GM19099 (cell line): ENCODE results near the gene RNU6-9.

Experiments
- POLR2A ChIP-seq: IDR thresholded peaks from 3 replicates; pipeline ENCODE4 v1.6.1; 2011; ENCODE audit warnings: low read depth; ENCODE audit not compliant: insufficient read length; ENCODE audit errors: extremely low read depth

RNU6-9 gene

DNA sequence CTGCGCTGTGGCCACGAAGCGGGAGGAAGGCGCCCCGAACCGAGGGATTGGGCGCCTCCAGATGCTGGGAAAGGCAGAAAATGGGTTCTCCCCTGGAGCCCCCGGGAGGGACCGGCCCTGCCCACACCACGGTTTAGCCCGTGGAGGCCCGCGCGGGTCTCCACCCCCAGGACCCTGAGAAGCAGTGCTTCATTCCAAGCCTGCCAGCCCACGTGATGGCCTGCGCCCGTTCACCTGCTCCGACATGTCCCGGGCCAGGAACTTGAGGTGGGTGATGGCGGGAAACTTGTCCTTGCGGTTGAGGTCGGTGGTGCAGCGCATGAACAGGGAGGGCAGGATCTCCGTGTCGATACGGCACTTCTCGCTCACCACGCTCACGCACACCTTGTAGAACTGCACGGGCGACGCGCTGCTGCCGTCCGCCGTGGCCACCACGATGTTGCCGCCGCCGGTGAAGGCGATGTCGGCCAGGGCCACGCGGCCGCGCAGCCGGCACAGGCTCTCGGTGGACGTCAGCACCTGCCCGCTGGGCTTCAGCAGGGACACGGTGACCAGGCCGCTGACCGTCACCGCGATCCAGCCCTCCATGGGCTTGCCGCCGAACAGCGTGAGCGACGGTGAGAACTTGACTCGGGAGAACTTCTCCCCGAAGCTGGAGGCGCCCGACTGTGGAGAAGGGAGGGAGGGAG lies 7.6 kb upstream of the RNU6-9 start:
- TF ChIP-seq POLR2A = no peak

DNA sequence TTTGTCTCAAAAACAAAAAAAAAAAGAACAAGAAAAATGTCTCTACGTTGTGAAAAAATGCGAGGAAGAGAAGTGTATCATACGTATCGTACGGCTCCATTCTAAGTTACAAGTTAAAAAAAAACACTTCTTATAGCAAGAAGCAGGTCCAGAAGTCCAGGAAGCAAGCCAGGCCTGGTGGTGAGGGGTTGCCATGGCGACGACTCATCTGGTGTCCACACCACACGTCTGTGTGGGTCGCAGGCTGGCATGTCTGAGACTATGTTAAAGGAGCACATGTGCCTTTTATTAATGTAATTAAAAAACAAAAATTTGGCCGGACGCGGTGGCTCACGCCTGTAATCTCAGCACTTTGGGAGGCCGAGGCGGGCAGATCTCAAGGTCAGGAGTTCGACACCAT lies 6.2 kb upstream of the RNU6-9 start:
- TF ChIP-seq POLR2A = no peak

DNA sequence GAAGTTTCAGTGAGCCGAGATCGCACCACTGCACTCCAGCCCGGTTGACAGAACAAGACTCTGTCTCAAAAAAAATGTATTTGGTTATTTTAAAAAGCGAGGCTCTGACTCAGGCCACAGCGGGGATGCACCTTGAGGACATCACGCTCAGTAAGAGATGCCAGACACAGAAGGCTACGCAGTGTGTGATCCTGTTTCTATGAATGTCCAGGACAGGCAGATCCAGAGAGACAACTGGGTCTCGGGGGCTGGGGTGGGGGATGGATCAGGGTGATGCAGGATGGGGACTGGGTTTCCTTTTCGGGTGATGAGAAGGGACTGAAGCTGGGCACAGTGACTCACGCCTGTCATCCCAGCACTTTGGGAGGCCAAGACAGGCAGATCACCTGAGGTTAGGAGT lies 5.7 kb upstream of the RNU6-9 start:
- no peak for TF ChIP-seq POLR2A

DNA sequence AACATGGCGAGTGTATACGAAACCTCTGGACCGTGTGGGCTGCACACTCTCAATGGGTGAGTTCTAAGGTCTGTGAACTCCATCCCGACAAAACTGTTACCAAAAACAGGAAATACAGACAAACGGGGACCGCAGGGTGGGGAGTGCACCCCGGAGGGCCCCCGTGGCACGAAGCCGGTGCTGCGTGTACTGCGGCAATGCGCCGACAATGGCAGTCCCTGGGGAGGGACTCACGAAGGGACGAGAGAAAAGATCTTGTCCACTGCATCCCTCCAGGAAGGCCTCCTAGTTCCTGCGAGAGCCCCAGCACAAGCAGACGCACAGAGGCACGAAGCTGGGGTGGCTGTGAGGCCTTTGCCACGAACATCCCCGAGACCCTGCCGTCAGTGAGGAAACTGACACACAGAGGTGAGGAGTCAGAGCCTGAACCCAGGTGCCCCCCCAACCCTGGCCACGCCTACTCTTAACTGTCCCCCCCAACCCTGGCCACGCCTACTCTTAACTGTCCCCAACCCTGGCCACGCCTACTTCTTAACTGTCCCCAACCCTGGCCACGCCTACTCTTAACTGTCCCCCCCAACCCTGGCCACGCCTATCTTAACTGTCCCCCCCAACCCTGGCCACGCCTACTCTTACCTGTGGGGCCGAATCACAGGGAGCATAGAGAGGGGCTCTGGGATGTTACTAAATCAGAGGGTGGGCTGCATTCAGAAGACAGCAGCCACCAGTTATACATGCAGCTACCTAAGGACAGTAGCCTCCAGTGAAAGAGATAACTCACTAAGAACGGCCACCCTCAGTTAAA lies 4.5 kb upstream of the RNU6-9 start:
- TF ChIP-seq POLR2A = no peak

DNA sequence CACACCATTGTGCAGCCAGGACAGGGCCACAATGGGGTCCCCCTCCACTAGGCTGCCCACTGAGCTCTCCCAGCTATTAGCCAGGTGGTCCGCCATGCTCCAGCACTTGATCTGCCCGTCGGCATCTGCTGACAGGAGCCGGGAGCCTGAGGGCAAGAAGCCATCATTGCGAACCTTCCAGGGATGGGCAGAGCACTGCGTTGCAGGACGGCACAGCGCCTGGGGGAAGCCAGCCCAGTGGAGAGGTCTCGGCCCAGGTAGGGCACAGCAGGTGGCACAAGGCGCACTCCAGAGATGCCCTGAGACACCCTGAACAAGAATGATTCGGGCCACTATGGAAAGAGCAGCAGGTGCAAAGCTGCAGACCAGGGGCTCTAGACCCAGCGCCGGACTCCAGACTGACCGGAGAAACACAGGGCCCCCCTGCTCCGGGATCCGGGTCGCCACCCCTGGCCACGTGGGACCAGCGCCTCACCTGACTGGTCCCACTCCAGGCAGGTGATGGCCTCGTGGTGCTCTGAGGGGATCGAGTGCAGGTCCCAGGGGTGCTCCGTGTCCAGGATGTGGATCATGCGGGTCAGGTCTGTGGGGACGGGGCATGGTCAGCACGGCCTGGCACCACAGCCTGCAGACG lies 3.5 kb upstream of the RNU6-9 start:
- no peak for TF ChIP-seq POLR2A

DNA sequence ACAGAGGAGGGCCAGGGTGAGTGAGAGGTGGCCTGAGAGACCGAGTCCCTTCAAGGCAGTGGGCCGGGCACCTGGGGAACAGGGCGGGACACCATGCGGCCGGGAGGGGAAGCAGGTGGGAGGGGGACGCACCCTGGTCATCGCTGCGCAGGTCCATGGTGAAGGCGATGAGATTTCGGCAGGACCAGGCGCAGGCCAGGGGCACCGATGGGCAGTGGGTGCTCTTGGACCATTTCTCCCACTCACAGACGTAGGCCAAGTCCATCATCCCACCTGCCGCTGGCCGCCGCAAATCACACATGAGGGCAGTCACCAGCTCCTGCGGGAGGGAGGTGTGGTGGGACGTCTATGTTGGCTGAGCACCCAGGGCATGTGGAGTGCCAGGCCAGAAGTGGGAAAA lies 2.5 kb upstream of the RNU6-9 start:
- no peak for TF ChIP-seq POLR2A

DNA sequence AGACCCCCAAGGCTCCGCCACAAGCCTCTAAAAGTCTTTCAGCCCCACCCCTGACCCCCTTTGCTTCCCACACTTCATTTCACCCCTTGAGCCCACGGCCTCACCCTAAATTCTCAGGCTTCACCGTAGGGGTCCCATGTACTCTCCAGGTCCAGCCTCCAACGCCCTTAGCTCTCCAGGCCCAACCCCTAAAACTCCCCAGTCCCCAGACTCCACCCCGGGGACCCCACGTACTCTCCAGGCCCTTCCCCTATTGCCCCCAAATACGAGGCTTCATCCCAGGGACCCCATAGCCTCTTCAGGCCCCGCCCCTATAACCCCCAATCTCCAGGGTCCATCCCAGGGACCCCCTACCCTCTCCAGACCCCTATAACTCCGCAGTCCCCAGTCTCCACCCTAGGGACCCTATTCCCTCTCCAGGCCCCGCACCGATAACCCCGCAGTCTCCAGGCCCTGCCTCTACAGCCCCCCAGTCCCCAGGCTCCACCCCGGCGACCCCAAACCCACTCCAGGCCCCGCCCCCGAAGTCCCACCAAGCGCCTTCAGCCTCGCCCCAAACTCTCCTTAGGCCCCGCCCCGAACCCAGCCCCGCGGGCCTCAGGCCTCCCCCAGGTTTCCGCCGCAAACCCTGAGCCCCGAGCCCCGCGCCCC lies 916 bp upstream of the RNU6-9 start:
- TF ChIP-seq POLR2A = no peak

DNA sequence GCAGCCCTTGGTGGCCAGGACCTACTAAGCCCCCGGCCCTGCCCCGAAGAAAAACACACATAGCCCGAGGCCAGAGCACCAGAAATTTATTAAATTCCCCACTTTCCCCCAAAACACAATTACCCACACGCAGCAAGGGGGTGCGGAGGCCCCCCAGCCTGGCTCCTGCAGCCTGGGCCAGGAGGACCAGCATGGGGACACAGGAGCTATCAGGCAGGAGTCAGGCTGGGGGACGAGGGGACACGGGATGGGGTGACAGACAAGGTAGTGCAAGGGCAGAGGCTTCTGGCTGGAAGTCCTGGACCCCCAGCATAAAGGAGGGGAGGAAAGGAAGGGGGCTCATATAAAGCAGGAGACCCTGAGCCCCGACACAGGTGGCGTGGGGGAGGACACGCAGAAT lies 3.1 kb downstream of the RNU6-9 start:
- TF ChIP-seq POLR2A = no peak

DNA sequence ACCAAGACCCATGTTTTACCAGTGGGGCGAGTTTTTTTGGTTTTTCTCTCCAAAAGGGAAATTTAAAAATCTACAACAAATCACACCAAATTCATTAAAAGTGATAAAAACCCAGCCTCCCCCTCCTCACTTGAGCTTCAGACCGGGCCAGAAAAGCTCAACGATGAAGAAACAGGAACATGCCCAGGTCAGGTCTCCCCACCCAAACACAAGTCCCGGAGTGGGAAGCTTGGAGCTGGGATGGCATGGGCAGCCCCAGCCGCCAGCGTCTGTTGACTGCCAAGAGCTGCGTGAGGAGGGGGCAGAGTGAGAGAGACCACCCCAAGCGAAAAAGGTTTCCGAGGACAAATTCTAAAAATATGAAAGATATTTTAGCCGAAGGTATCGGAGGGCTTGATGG lies 3.7 kb downstream of the RNU6-9 start:
- TF ChIP-seq POLR2A = no peak

DNA sequence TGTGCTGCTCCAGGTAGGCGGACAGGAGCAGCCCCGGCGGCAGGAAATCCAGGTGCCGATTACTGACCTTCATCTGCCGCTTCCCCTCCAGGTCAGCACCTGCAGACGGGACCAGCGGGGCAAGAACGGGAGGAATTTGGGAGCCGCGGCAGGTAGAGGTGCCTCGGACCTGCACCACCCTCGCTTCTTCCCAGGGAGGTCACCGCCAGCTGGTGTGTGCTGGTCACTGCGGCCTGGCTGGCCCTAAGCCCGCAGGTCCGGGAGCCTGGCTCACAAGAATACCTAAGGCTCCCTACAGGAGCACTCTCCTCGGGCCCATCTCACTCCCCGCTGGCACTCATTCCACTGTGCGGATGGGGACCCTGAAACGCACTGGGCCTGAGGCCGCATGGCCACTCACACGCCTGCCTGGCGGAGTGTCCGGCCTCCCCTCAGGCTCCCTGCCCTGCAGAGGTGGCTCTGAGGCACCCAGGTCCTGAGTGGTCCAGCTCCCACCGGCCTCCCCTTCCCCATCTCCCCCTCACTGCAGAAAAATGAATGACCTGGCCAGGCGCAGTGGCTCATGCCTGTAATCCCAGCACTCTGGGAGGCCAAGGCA lies 4.3 kb downstream of the RNU6-9 start:
- no peak for TF ChIP-seq POLR2A

DNA sequence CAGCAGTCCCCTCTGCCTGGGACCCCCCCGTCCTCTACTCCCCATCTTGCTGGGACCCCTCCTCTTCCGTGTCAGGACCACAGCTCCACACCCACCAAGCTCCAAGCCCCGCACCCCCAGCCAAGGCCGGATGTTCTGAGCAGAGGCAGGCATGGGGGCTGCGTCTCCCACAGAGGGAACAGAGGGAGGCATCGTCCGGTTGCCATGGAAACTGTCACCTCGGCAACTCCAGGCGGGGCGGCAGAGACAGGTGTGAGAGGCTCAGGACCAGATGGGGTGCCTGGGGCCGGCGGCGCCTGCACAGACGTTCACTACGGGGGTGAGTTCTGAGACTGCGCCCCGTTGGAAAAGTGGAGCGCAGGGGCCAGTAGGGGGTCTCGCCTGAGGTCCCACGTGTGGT lies 5.4 kb downstream of the RNU6-9 start:
- TF ChIP-seq POLR2A = no peak

DNA sequence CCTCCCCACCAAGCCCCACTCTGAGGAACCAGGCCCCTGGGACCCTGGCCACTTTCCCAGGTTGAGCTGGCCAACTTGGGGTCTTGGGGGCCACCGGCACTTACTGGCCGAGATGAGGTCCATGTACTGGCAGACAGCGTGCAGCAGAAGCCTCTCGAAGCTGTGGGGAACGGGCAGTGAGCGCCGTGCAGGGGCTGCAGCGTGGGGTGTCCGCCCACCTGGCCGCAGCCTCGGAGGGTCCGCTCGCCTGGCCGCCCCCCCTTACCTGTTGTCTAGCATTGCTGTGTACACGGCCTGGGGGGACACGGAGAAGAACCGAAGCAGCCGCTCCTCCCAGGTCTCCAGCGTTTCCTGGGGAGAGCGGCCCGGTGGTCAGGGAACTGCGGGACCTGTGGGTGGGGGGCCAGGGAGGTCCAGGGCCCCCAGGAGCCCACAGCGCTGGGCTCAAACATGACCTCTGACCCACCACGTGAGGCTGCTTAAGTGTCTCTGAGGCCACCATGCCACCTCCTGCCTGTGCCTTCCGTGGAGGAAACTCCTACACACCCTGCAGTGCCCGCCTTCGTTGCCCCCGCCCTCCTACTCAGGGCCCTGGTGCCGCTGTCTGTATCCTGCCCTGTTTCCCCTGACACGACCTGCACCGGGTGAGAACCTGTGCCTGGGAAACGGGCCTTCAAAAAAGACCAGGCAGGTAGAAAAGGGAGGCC lies 6.2 kb downstream of the RNU6-9 start:
- TF ChIP-seq POLR2A = no peak

DNA sequence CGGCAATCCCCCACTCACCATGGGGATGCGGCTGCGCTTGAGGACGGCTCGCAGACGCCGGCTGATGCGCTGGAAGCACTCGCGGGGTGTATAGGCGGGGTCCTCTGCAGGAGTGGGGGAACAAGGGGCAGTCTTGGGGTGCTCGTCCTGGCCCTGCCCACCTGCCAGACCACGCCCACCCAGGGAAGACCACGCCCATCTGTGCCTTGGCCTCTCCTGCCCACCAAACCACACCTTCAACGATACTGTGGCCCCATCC lies 6.7 kb downstream of the RNU6-9 start:
- TF ChIP-seq POLR2A = no peak

DNA sequence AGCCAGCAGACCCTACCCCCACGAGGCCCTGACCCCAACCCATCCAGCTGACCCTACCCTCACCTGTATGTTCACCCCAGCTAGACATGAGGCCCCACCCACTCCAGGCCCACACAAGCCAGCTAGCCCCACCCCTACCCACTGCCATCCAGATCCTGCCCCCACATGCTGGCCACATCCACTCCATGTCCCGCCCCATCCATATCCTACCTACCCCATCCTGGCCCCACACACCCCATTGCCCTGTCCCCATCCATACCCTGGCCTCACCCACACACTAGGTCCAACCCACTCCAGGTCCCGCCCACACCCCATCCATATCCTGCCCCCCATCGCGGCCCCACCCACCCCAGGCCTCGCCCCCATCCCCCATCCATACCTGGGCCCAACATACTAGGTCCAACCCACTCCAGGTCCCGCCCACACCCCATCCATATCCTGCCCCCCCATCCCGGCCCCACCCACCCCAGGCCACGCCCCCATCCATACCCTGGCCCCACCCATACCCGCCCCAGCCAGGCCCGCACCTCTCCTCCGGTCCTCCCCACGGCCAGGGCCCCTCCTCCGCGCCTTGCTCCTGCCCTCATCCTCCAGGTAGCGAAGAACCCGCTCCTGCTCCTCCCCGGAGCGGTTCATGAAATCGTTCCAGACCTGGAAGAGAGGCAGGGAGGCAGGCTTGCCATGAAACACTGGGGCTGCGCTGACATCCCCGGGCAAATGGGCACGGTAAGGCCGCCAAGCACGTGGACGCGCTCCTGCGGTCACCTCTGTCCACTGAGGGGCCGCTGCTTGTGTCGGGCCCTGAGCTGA lies 7.2 kb downstream of the RNU6-9 start:
- TF ChIP-seq POLR2A = no peak

DNA sequence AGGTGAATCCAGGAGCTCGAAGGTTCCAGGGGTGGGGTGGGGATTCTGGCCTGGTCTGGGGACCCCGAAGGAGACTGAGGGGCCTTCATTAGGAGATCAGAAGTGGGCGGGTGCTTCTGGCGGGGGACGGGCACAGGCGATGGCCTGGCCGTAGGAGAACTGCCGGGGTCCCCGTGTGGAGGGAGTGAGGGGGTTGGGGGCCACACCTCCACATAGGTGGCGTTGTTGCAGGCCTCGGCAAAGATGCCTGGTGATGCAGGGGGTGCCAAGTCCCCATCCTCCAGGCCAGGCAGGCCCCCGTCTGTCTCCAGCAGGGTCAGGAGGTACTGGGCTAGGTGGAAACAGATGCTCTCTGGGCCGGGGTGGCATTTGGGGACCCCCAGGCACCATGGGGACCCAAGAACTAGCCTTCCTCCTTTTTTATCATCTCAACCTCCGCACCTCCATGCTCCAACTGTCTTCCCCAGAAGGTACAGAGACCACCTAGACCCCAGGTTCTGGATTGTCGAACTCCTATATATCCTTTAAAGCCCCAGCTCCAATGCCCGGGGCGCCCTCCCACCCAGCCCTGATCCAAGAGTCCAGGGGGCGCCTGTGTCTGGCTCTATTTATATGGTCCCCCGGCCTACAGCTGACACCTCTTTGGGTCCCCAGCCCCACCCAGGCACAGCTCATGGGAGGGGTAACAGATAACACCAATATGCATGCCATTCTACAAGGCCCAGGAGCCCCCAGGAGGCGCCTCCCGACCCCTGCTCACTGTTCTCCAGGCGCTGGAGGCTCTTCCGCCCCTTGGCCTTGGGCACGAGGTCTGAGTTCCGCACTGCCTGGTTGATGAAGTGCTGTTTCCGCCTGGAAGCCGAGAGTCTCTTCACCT lies 8.2 kb downstream of the RNU6-9 start:
- no peak for TF ChIP-seq POLR2A
